Thyroid gland (tissue), 4 donors: Measurements from ENCODE around the gene USP32. TPM values are rescaled to one million over a fixed set of nuclear protein-coding genes. Genes with fewer than 3 reads are reported as not detected.

Experiments
- DNase-seq, 2 donors: peaks; one replicate each; pipeline ENCODE4 v3.0.0-alpha.2; 2019
- H3K27ac ChIP-seq, 3 donors: fragments of 200-600 bp; sonication (generic); 1 replicate in 2 of 3; 2 replicates in 1 of 3; pipeline ENCODE4 v1.5.1; 2016 to 2019; ENCODE audit warnings: mild to moderate bottlenecking in 1 of 3, moderate library complexity in 1 of 3
- H3K27me3 ChIP-seq: fragments of 200-600 bp; sonication (generic); one replicate; pipeline ENCODE4 v1.5.1; 2019
- H3K36me3 ChIP-seq, 2 donors: fragments of 200-600 bp; sonication (generic); one replicate each; pipeline ENCODE4 v1.5.1; 2016 to 2019
- H3K4me1 ChIP-seq, 2 donors: fragments of 200-600 bp; sonication (generic); one replicate each; pipeline ENCODE4 v1.5.1; 2017 to 2019
- H3K4me3 ChIP-seq, 3 donors: fragments of 200-600 bp; sonication (generic); replicated peaks in 1 of 3; 1 replicate in 2 of 3; 2 replicates in 1 of 3; pipeline ENCODE4 v1.5.1; 2016; ENCODE audit warnings: mild to moderate bottlenecking in 1 of 3
- H3K9me3 ChIP-seq: fragments of 200-600 bp; sonication (generic); one replicate; pipeline ENCODE4 v1.5.1; 2017
- POLR2A ChIP-seq, 2 donors: fragments of 450-650 bp; IDR thresholded peaks; one replicate each; pipeline ENCODE4 v1.6.1; 2017; ENCODE audit warnings: antibody characterized with exemption in 2 of 2, mild to moderate bottlenecking in 2 of 2, moderate library complexity in 1 of 2
- WGBS, 2 donors: methylation state at CpG; one replicate each; pipeline ENCODE4 v1.1.5; 2017; 5-methylcytosine and 5-hydroxymethylcytosine counted together
- intact Hi-C: fragments of 100-400 bp; cut with DNase I; formaldehyde crosslinking; loops from one replicate; pipeline ENCODE4 v1.15.1; 2023
- total RNA-seq, 4 donors: library from RNA; depleted of rRNA; stranded (reverse); fragments of >200 nt; gene quantifications; one replicate each; pipeline ENCODE4 v1.2.3, GENCODE V29; 2016
- TF ChIP-seq, protein P1 (sequence below), 6 experiments: fragments of 200-600 bp in 3 of 6; fragments of 450-650 bp in 3 of 6; sonication (generic) in 3 of 6; IDR thresholded peaks; one replicate each; pipeline ENCODE4 v1.5.1; 2016 to 2019; ENCODE audit warnings: antibody characterized with exemption in 6 of 6, mild to moderate bottlenecking in 2 of 6, inconsistent platforms in 1 of 6, moderate library complexity in 1 of 6

USP32 gene
- total RNA-seq, 4 donors from 2014 or later: 49.9 to 76.5 (median 65.0) TPM

DNA sequence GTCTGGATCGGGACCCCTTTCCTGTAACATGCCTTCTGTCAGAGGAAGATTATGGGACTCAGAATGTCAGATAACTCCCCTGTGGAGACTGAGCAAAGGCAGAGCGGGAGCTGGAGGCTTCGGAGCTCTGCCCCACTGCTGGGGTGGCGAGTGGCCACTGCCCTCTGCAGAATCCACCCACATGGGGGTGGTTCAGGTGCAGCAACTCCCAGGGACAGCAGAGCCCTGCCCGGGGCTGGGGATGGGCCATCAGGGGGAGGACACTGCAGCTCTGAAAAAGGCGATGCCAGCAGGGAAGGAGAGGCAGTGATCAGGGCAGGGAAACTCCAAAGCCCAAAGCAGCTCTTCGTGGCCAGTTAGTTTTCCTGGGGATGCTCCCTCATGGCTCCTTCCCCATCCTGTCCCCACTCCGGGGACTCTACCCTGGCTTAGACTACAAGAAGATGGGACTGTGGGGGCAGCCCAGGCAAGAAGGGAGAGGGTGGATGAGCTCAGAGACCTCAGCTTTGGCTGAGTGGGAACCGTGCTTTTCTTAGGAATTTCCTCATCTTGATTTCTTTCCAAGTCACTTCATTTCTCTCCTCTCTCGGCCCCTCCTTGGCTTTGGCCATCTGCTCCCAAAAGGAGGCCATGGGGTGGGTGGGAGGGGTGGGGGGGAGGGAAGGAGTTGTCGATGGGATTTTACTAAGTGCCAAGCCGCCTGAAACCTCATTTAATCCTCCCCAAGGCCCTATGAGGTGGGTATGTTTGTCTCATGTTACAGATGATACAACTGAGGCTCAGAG lies 238.1 kb downstream of the USP32 start:
- TF ChIP-seq, protein P1, sequence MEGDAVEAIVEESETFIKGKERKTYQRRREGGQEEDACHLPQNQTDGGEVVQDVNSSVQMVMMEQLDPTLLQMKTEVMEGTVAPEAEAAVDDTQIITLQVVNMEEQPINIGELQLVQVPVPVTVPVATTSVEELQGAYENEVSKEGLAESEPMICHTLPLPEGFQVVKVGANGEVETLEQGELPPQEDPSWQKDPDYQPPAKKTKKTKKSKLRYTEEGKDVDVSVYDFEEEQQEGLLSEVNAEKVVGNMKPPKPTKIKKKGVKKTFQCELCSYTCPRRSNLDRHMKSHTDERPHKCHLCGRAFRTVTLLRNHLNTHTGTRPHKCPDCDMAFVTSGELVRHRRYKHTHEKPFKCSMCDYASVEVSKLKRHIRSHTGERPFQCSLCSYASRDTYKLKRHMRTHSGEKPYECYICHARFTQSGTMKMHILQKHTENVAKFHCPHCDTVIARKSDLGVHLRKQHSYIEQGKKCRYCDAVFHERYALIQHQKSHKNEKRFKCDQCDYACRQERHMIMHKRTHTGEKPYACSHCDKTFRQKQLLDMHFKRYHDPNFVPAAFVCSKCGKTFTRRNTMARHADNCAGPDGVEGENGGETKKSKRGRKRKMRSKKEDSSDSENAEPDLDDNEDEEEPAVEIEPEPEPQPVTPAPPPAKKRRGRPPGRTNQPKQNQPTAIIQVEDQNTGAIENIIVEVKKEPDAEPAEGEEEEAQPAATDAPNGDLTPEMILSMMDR (IDR thresholded peaks at IDR 0.05): no peak
- TF ChIP-seq POLR2A (IDR thresholded peaks at IDR 0.05): no peak
- 47 to 59% methylated on average over 11 to 12 of the region's 12 CpGs for WGBS, 2 donors
- no peaks in the 10 kb centered on the region for H3K36me3 ChIP-seq
- DNase-seq: no peak
- peaks cover 18% of the 10 kb centered on the region for H3K27me3 ChIP-seq
- no peaks in the 10 kb centered on the region for H3K9me3 ChIP-seq
- no peak overlapping the region for H3K4me3 ChIP-seq
- intact Hi-C loops: no loop called here
- peaks cover 0 to 12% of the 10 kb centered on the region in 2 donors for H3K4me1 ChIP-seq
- H3K27ac ChIP-seq: peak overlapping the region in 2 of 3 donors; percentile 10 to 33

DNA sequence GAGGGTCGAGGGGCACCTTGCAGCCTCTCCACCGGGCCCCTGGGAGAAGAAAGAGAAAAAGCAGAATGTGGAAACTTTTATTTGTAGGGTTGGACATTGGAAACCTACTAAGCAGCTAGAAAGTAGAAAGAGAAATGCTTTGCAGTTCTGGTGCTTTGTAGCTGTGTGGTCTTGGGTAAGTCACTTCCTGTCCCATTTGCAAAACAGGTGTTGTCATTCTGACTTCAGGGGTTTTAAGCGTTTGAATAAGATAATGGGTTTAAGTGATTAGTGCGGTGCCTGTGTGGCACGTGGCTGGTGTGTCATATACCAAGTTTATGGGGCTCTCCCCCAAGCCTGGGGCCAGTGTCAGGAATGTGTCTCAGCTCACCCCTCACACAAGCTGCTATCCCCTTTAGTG lies 240.6 kb downstream of the USP32 start:
- H3K4me1 ChIP-seq: peaks cover 0 to 12% of the 10 kb centered on the region in 2 donors
- TF ChIP-seq, protein P1 (IDR thresholded peaks at IDR 0.05): no peak
- TF ChIP-seq POLR2A (IDR thresholded peaks at IDR 0.05): no peak
- intact Hi-C loops: no loop called here

DNA sequence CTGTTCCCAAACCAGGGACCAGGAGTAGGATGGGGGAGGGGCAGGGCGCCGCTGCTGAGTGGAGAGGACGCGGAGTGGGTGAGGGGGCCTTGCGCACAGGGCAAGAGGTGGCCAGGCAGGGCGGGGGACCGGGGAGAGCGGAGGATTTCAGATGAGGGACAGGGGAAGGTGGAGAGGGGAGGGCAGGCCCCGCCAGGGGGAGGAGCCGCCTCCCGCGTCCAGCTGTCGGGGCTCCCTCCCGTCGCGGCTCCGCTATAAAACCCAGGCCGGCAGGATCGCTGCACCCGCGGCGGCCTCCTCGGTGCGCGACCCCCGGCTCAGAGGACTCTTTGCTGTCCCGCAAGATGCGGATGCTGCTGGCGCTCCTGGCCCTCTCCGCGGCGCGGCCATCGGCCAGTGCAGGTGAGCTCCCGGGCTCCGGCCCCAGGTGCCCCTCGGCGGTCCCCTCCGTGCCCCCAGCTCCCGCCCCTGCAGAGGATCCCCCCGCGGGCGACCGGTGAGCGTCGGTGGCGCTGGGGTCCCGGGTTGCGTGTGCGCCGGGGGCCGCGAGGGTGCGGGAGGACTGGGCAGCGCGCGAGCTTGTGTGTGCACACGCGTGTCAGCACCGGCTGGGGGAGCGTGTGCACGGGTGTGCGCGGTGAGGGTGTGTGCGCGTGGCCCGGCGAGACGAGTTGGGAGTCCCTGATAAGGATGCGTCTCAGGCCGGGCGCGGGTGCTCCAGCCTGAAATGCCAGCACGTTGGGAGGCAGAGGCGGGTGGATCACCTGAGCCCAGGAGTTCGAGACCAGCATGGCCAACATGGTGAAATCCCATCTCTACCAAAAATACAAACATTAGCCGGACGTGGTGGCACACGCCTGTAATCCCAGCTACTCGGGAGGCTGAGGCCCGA lies 242.0 kb downstream of the USP32 start, which contains the start of gene CA4:
TSS of gene CA4 (plus strand) at position 283 of the 892 bp plus-strand sequence. CDS start at position 345, 62 bp downstream.
- TF ChIP-seq POLR2A (IDR thresholded peaks at IDR 0.05): no peak
- TF ChIP-seq, protein P1 (IDR thresholded peaks at IDR 0.05): no peak
- Histone ChIP-seq H3K9me3 (no peaks in the 10 kb centered on the region), H3K36me3 (no peaks in the 10 kb centered on the region), H3K4me1 (peaks cover 0 to 12% of the 10 kb centered on the region in 2 donors), H3K4me3 (peak within 1 kb of the TSS in 1 of 3 donors; percentile 22), H3K27me3 (peaks cover 23% of the 10 kb centered on the region), H3K27ac (no peak within 1 kb of the TSS)
- intact Hi-C loops: no loop called here
- 2 to 4% methylated on average over 35 to 38 of the region's 81 CpGs for WGBS, 2 donors
- DNase-seq: no peak

More for the DNA sequence above, 240.6 kb downstream of the USP32 start:
- Histone ChIP-seq H3K9me3 (no peaks in the 10 kb centered on the region), H3K27me3 (peaks cover 23% of the 10 kb centered on the region), H3K36me3 (no peaks in the 10 kb centered on the region), H3K4me3 (no peak overlapping the region), H3K27ac (no peak overlapping the region)
- 41 to 53% methylated on average over 5 of the region's 5 CpGs for WGBS, 2 donors
- no peak for DNase-seq

DNA sequence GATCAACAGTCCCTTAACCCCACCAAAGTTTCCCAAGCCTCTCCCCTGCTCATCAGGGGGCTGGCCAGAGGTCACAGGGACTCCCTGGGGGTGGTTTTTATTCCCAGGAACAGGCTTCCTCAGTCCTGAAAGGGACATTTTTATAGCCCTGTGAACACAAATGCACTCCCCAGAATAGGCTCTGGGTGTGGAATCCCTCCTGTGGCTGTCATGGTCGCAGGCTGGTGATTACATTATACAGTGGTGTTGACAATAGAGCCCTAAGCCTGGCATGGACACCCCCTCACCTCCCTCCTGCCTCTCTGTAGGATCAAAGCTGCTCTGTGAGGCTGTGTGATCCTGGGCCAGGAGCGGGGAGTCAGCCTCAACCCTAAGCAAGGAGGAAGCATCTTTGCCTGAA lies 243.6 kb downstream of the USP32 start:
- no peaks in the 10 kb centered on the region for H3K36me3 ChIP-seq
- H3K27me3 ChIP-seq: peaks cover 23% of the 10 kb centered on the region
- no peak for DNase-seq
- 21 to 44% methylated on average over 2 of the region's 2 CpGs for WGBS, 2 donors
- H3K27ac ChIP-seq: no peak overlapping the region
- TF ChIP-seq POLR2A (IDR thresholded peaks at IDR 0.05): no peak
- TF ChIP-seq, protein P1 (IDR thresholded peaks at IDR 0.05): no peak
- H3K4me3 ChIP-seq: no peak overlapping the region
- peaks cover 0 to 12% of the 10 kb centered on the region in 2 donors for H3K4me1 ChIP-seq
- no peaks in the 10 kb centered on the region for H3K9me3 ChIP-seq
- intact Hi-C loops: no loop called here
